Smooth muscle cell (in vitro differentiated cells): Measurements from ENCODE around the gene GMEB2. TPM values are rescaled to one million over a fixed set of nuclear protein-coding genes. Genes with fewer than 3 reads are reported as not detected.

ENCODE experiments used
- DNase-seq: peaks from one replicate; lab custom pipeline; 2025; ENCODE audit not compliant: unreplicated experiment; lab: John Stamatoyannopoulos, UW
- H2AFZ ChIP-seq: fragments of 200-600 bp; sonication (generic); 2 replicates; pipeline ENCODE4 v1.6.0; 2016; ENCODE audit warnings: antibody characterized with exemption, low read depth, mild to moderate bottlenecking
- H3F3A ChIP-seq: fragments of 200-600 bp; sonication (generic); 2 replicates; pipeline ENCODE4 v1.6.0; 2017; ENCODE audit warnings: antibody characterized with exemption, low read depth
- H3K27ac ChIP-seq: fragments of 200-600 bp; sonication (generic); 2 replicates; pipeline ENCODE4 v1.5.1; 2016; ENCODE audit warnings: low read depth, mild to moderate bottlenecking
- H3K27me3 ChIP-seq: fragments of 200-600 bp; sonication (generic); 2 replicates; pipeline ENCODE4 v1.6.1; 2016; ENCODE audit warnings: low read depth, mild to moderate bottlenecking
- H3K36me3 ChIP-seq: fragments of 200-600 bp; sonication (generic); 2 replicates; pipeline ENCODE4 v1.5.1; 2016; ENCODE audit warnings: low read depth
- H3K4me1 ChIP-seq: fragments of 200-600 bp; sonication (generic); 2 replicates; pipeline ENCODE4 v1.5.1; 2016; ENCODE audit warnings: low read depth
- H3K4me2 ChIP-seq: fragments of 200-600 bp; sonication (generic); 2 replicates; pipeline ENCODE4 v1.6.0; 2016; ENCODE audit warnings: mild to moderate bottlenecking
- H3K4me3 ChIP-seq: fragments of 200-600 bp; sonication (generic); 2 replicates; pipeline ENCODE4 v1.5.1; 2016; ENCODE audit warnings: mild to moderate bottlenecking
- H3K79me2 ChIP-seq: fragments of 200-600 bp; sonication (generic); 2 replicates; pipeline ENCODE4 v1.6.0; 2016; ENCODE audit warnings: low read depth, mild to moderate bottlenecking
- H3K9ac ChIP-seq: fragments of 200-600 bp; sonication (generic); 2 replicates; pipeline ENCODE4 v1.6.0; 2016; ENCODE audit warnings: low read depth
- H3K9me3 ChIP-seq: fragments of 200-600 bp; sonication (generic); replicated peaks from 2 replicates; pipeline ENCODE4 v1.5.1; 2016; ENCODE audit warnings: low read depth
- H4K20me1 ChIP-seq: fragments of 200-600 bp; sonication (generic); 2 replicates; pipeline ENCODE4 v1.6.0; 2016; ENCODE audit warnings: low read depth
- CTCF ChIP-seq: fragments of 200-600 bp; sonication (generic); IDR thresholded peaks from 2 replicates; pipeline ENCODE4 v1.5.1; 2017; ENCODE audit warnings: borderline replicate concordance, mild to moderate bottlenecking, antibody characterized with exemption; ENCODE audit not compliant: insufficient read depth, poor library complexity, severe bottlenecking
- WGBS: methylation state at CpG from one replicate; pipeline ENCODE4 v1.1.7; 2016; ENCODE audit warnings: low lambda C conversion rate; 5-methylcytosine and 5-hydroxymethylcytosine counted together
- polyA plus RNA-seq: library from polyadenylated mRNA; unstranded; fragments of >200 nt; fragmentation: Nextera tagmentation; extraction: Ambion mirVana; gene quantifications from 2 replicates; pipeline ENCODE4 v1.2.1, GENCODE V29; 2016
- total RNA-seq: library from RNA; depleted of rRNA; stranded (reverse); fragments of >200 nt; gene quantifications from 2 replicates; pipeline ENCODE4 v1.2.3, GENCODE V29; 2014

The GMEB2 gene
- 8.9 and 9.7 TPM in 2 replicates for total RNA-seq
- 11.3 and 14.4 TPM in 2 replicates for polyA plus RNA-seq

- peak; percentile 84 for DNase-seq
- H3K27me3 ChIP-seq: no peaks in the 10 kb centered on the region
- H4K20me1 ChIP-seq: peaks cover 19% of the 10 kb centered on the region
- peak within 1 kb of the TSS; percentile 76 for H3K27ac ChIP-seq
- no peaks in the 10 kb centered on the region for H3K9me3 ChIP-seq
- peaks cover 6% of the 10 kb centered on the region for H3K4me1 ChIP-seq
- 0% methylated on average over 5 of the region's 114 CpGs for WGBS
- H2AFZ ChIP-seq: peak within 1 kb of the TSS; percentile 94
- TF ChIP-seq CTCF: no peak
- H3K79me2 ChIP-seq: peaks cover 47% of the 10 kb centered on the region
- H3K9ac ChIP-seq: peak within 1 kb of the TSS; percentile 96
- H3K4me2 ChIP-seq: peak within 1 kb of the TSS; percentile 100
- peak within 1 kb of the TSS; percentile 95 for H3K4me3 ChIP-seq
- no peaks in the 10 kb centered on the region for H3K36me3 ChIP-seq
- no peaks in the 10 kb centered on the region for H3F3A ChIP-seq
Observed at GRCh38 chr20:63626424-63627128, at the start of gene GMEB2. Gene GMEB2, minus strand, starts transcription at chr20:63627101. Its CDS starts 7,704 bp downstream, at chr20:63619397.

- H2AFZ ChIP-seq: no peak overlapping the region
- H3K79me2 ChIP-seq: no peaks in the 10 kb centered on the region
- no peak overlapping the region for H3K4me2 ChIP-seq
- H3K36me3 ChIP-seq: no peaks in the 10 kb centered on the region
- no peaks in the 10 kb centered on the region for H3F3A ChIP-seq
- no peak for TF ChIP-seq CTCF
- no peaks in the 10 kb centered on the region for H3K4me1 ChIP-seq
- H3K9ac ChIP-seq: no peak overlapping the region
- no peaks in the 10 kb centered on the region for H3K27me3 ChIP-seq
- H4K20me1 ChIP-seq: no peaks in the 10 kb centered on the region
- no peak overlapping the region for H3K4me3 ChIP-seq
- no peaks in the 10 kb centered on the region for H3K9me3 ChIP-seq
- DNase-seq: no peak
- H3K27ac ChIP-seq: no peak overlapping the region
- 97% methylated on average over 20 of the region's 20 CpGs for WGBS
Observed at GRCh38 chr20:63675681-63676368, 48.9 kb upstream of the GMEB2 start.

GRCh38 chr20:63673951-63674350, 47.0 kb upstream of the GMEB2 start:
- H3K27ac ChIP-seq: no peak overlapping the region
- H3K9ac ChIP-seq: no peak overlapping the region
- no peak overlapping the region for H3K4me3 ChIP-seq
- H3K9me3 ChIP-seq: no peaks in the 10 kb centered on the region
- WGBS: 97% methylated on average over 14 of the region's 14 CpGs
- no peak overlapping the region for H2AFZ ChIP-seq
- H3K27me3 ChIP-seq: no peaks in the 10 kb centered on the region
- no peak overlapping the region for H3K4me2 ChIP-seq
- H3K36me3 ChIP-seq: no peaks in the 10 kb centered on the region
- H3K79me2 ChIP-seq: no peaks in the 10 kb centered on the region
- no peaks in the 10 kb centered on the region for H4K20me1 ChIP-seq
- H3K4me1 ChIP-seq: no peaks in the 10 kb centered on the region
- no peak for TF ChIP-seq CTCF
- no peak for DNase-seq
- H3F3A ChIP-seq: no peaks in the 10 kb centered on the region
